DOHH2 (cell line): ENCODE data around the gene ARF1.

Source experiments
- CTCF ChIP-seq: fragments of 200-600 bp; sonication (generic); IDR thresholded peaks from one replicate; pipeline ENCODE4 v1.5.1; 2014; ENCODE audit warnings: antibody characterized with exemption, mild to moderate bottlenecking, low read depth, low read length; ENCODE audit not compliant: poor library complexity, severe bottlenecking
- EZH2phosphoT487 ChIP-seq: fragments of 200-600 bp; sonication (generic); IDR thresholded peaks from 2 replicates; pipeline ENCODE4 v1.6.1; 2017; ENCODE audit warnings: borderline replicate concordance, mild to moderate bottlenecking, antibody characterized with exemption, low read length, moderate library complexity, mixed read lengths

GRCh38 chr1:228037401-228038386, 44.8 kb upstream of the ARF1 start:
- no peak for TF ChIP-seq CTCF
- TF ChIP-seq EZH2phosphoT487 = no peak
